GM10847 (cell line): ENCODE results near the gene EHF.

ENCODE experiments used
- POLR2A ChIP-seq: IDR thresholded peaks from 2 replicates; pipeline ENCODE4 v1.6.1; 2011; ENCODE audit not compliant: insufficient read length; ENCODE audit errors: extremely low read depth

Gene EHF

GRCh38 chr11:34620820-34621792 lies at the start of gene EHF:
Gene EHF (plus strand): TSS chr11:34621093. CDS start chr11:34642631, 21,538 bp downstream.
- no peak for TF ChIP-seq POLR2A

GRCh38 chr11:34573537-34573936 lies 47.4 kb upstream of the EHF start:
- TF ChIP-seq POLR2A = no peak

GRCh38 chr11:34575261-34575660 lies 45.6 kb upstream of the EHF start:
- TF ChIP-seq POLR2A = no peak

- no peak for TF ChIP-seq POLR2A
These were observed 45.2 kb upstream of the EHF start for GRCh38 chr11:34575671-34576070.

GRCh38 chr11:34576331-34576730 lies 44.6 kb upstream of the EHF start:
- TF ChIP-seq POLR2A = no peak

GRCh38 chr11:34583818-34584217 lies 37.1 kb upstream of the EHF start:
- TF ChIP-seq POLR2A = no peak

- no peak for TF ChIP-seq POLR2A
These were observed 35.6 kb upstream of the EHF start for GRCh38 chr11:34585304-34585734.

- no peak for TF ChIP-seq POLR2A
These were observed 35.0 kb upstream of the EHF start for GRCh38 chr11:34585735-34586487.

GRCh38 chr11:34586488-34587281 lies 34.2 kb upstream of the EHF start:
- no peak for TF ChIP-seq POLR2A

- no peak for TF ChIP-seq POLR2A
These were observed 33.6 kb upstream of the EHF start for GRCh38 chr11:34587282-34587677.

- TF ChIP-seq POLR2A = no peak
These were observed 32.9 kb upstream of the EHF start for GRCh38 chr11:34588023-34588422.

GRCh38 chr11:34588701-34589100 lies 32.2 kb upstream of the EHF start:
- no peak for TF ChIP-seq POLR2A

- TF ChIP-seq POLR2A = no peak
These were observed 27.8 kb upstream of the EHF start for GRCh38 chr11:34593085-34593484.

- no peak for TF ChIP-seq POLR2A
These were observed 26.3 kb upstream of the EHF start for GRCh38 chr11:34594603-34595002.

- TF ChIP-seq POLR2A = no peak
These were observed 25.5 kb upstream of the EHF start for GRCh38 chr11:34595391-34595790.
